HUDEP-2 (cell line): ENCODE measurements around the gene GSE1.
A peak's percentile ranks its signal among the peaks of the same experiment; 100 is the strongest.

ENCODE experiments used
- DNase-seq, 76 experiments: peaks; one replicate each; lab custom pipeline; 2025; ENCODE audit not compliant: unreplicated experiment in 76 of 76; lab: John Stamatoyannopoulos, UW

The GSE1 gene

GRCh38 chr16:85573696-85574641, 39.2 kb upstream of the GSE1 start:
- peak in 24 of 76 experiments; percentile 7 to 55 (median 28) for DNase-seq

- DNase-seq = no peak
Measured at GRCh38 chr16:85574672-85575475, 38.2 kb upstream of the GSE1 start.

GRCh38 chr16:85575920-85576319, 37.2 kb upstream of the GSE1 start:
- DNase-seq = no peak

- DNase-seq = no peak
Measured at GRCh38 chr16:85576944-85577343, 36.2 kb upstream of the GSE1 start.

GRCh38 chr16:85577899-85578598, 35.1 kb upstream of the GSE1 start:
- DNase-seq = peak in 2 of 76 experiments; percentile 11 to 23

- no peak for DNase-seq
Measured at GRCh38 chr16:85578599-85578948, 34.5 kb upstream of the GSE1 start.

GRCh38 chr16:85579191-85579590, 33.9 kb upstream of the GSE1 start:
- DNase-seq = no peak

- DNase-seq = no peak
Measured at GRCh38 chr16:85579923-85580580, 33.1 kb upstream of the GSE1 start.

GRCh38 chr16:85580684-85581083, 32.4 kb upstream of the GSE1 start:
- no peak for DNase-seq

- no peak for DNase-seq
Measured at GRCh38 chr16:85582229-85582991, 30.7 kb upstream of the GSE1 start.

GRCh38 chr16:85583491-85584181, 29.5 kb upstream of the GSE1 start:
- DNase-seq = no peak

- no peak for DNase-seq
Measured at GRCh38 chr16:85584267-85584666, 28.9 kb upstream of the GSE1 start.

- no peak for DNase-seq
Measured at GRCh38 chr16:85584819-85585282, 28.3 kb upstream of the GSE1 start.

GRCh38 chr16:85585711-85586110, 27.4 kb upstream of the GSE1 start:
- no peak for DNase-seq

- no peak for DNase-seq
Measured at GRCh38 chr16:85586380-85587104, 26.6 kb upstream of the GSE1 start.

GRCh38 chr16:85587762-85588556, 25.2 kb upstream of the GSE1 start:
- DNase-seq = no peak
